ENCODE data around the gene DCANP1.

DNA sequence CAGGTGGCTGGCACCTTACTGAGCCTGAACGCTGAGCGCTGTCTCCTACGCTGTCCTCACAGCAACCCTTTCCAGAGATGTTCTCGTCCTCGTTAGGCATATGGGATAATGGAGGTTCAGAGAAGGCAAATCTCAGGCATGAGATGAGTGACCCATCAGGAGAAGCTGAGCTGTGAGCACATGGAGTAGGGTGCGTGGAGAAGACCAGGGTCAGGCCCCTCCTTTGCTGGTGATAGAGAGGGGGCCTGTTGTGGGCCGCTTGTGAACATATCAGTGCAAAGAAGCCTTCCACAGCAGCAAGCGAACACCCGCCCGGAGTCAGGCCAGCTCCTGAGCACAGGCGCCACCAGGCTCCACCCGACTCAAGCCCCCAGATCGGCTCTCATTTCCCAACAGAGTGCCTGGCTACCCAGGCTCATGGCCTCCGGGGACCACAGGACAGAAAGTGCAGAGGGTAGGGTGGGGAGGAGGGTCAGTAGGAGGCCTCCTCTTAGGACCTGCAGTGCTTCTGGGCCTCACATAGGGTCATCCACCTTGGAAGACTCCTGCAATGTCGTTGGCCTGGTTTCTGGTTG lies 20.0 kb upstream of the DCANP1 start:
- TF ChIP-seq, protein P1, sequence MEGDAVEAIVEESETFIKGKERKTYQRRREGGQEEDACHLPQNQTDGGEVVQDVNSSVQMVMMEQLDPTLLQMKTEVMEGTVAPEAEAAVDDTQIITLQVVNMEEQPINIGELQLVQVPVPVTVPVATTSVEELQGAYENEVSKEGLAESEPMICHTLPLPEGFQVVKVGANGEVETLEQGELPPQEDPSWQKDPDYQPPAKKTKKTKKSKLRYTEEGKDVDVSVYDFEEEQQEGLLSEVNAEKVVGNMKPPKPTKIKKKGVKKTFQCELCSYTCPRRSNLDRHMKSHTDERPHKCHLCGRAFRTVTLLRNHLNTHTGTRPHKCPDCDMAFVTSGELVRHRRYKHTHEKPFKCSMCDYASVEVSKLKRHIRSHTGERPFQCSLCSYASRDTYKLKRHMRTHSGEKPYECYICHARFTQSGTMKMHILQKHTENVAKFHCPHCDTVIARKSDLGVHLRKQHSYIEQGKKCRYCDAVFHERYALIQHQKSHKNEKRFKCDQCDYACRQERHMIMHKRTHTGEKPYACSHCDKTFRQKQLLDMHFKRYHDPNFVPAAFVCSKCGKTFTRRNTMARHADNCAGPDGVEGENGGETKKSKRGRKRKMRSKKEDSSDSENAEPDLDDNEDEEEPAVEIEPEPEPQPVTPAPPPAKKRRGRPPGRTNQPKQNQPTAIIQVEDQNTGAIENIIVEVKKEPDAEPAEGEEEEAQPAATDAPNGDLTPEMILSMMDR (IDR thresholded peaks at IDR 0.05), result no peak
- TF ChIP-seq PHF8 (IDR thresholded peaks at IDR 0.05; ENCODE audit: borderline replicate concordance, low read depth) (no peak), RAD21 (conservative IDR thresholded peaks at IDR 0.05 in 1 of 2, IDR thresholded peaks at IDR 0.05 in 1 of 2) (no peak), KDM1A (IDR thresholded peaks at IDR 0.05; ENCODE audit: low read depth) (no peak), RCOR1 (IDR thresholded peaks at IDR 0.05; ENCODE audit: low read depth, low read length) (no peak)
